GM23338 (cell line): Measurements from ENCODE around the gene MSGN1. TPM values are rescaled to one million over a fixed set of nuclear protein-coding genes. Genes with fewer than 3 reads are reported as not detected.
A peak's percentile ranks its signal among the peaks of the same experiment; 100 is the strongest.

Experiments used
- ATAC-seq: fragments of 200-7000 bp; cut with Tn5 transposase; 3 replicates; pipeline ENCODE4 v1.9.1; 2020
- DNase-seq: peaks from one replicate; pipeline ENCODE4 v3.0.0-alpha.2; 2015; ENCODE audit warnings: low spot score
- H2AFZ ChIP-seq: fragments of 200-600 bp; sonication (generic); 2 replicates; pipeline ENCODE4 v1.8.0; 2016; ENCODE audit warnings: antibody characterized with exemption, mild to moderate bottlenecking, moderate library complexity
- H3F3A ChIP-seq: fragments of 200-600 bp; sonication (generic); replicated peaks from 2 replicates; pipeline ENCODE4 v1.8.0; 2017; ENCODE audit warnings: antibody characterized with exemption, mixed run types, low read depth
- H3K27ac ChIP-seq: fragments of 200-600 bp; sonication (generic); 2 replicates; pipeline ENCODE4 v1.6.1; 2016; ENCODE audit warnings: low read depth
- H3K27me3 ChIP-seq: fragments of 200-600 bp; sonication (generic); 2 replicates; pipeline ENCODE4 v1.8.0; 2016; ENCODE audit warnings: mild to moderate bottlenecking, mixed run types, moderate library complexity; ENCODE audit not compliant: insufficient read depth
- H3K36me3 ChIP-seq: fragments of 200-600 bp; sonication (generic); 2 replicates; pipeline ENCODE4 v1.8.0; 2016; ENCODE audit warnings: mild to moderate bottlenecking; ENCODE audit not compliant: insufficient read depth
- H3K4me1 ChIP-seq: fragments of 200-600 bp; sonication (generic); 2 replicates; pipeline ENCODE4 v1.8.0; 2016; ENCODE audit warnings: mild to moderate bottlenecking, moderate library complexity; ENCODE audit not compliant: insufficient read depth
- H3K4me2 ChIP-seq: fragments of 200-600 bp; sonication (generic); 2 replicates; pipeline ENCODE4 v1.7.1; 2017; ENCODE audit warnings: mixed run types
- H3K4me3 ChIP-seq: fragments of 200-600 bp; sonication (generic); 2 replicates; pipeline ENCODE4 v1.6.1; 2016; ENCODE audit warnings: mixed run types
- H3K79me2 ChIP-seq: fragments of 200-600 bp; sonication (generic); replicated peaks from 2 replicates; pipeline ENCODE4 v1.8.0; 2017; ENCODE audit warnings: mild to moderate bottlenecking; ENCODE audit not compliant: insufficient read depth
- H3K9me2 ChIP-seq: fragments of 200-600 bp; sonication (generic); 2 replicates; pipeline ENCODE4 v1.8.0; 2017; ENCODE audit not compliant: insufficient read depth
- H4K20me1 ChIP-seq: fragments of 200-600 bp; sonication (generic); replicated peaks from 2 replicates; pipeline ENCODE4 v1.8.0; 2017; ENCODE audit warnings: mild to moderate bottlenecking; ENCODE audit not compliant: insufficient read depth
- H3K27ac Mint-ChIP-seq: 2 replicates; pipeline ENCODE4 v1.8.0; 2020; ENCODE audit warnings: inconsistent platforms, mild to moderate bottlenecking, moderate library complexity, mixed read lengths
- H3K27me3 Mint-ChIP-seq: 3 replicates; pipeline ENCODE4 v1.8.0; 2022; ENCODE audit warnings: low read depth, mild to moderate bottlenecking, moderate library complexity, mixed read lengths, inconsistent platforms; ENCODE audit not compliant: insufficient read depth, poor library complexity
- H3K36me3 Mint-ChIP-seq: 3 replicates; pipeline ENCODE4 v1.8.0; 2021; ENCODE audit warnings: low read depth, mild to moderate bottlenecking, inconsistent platforms, moderate library complexity, mixed read lengths
- H3K4me1 Mint-ChIP-seq: 3 replicates; pipeline ENCODE4 v1.8.0; 2020; ENCODE audit warnings: mild to moderate bottlenecking, inconsistent platforms, mixed read lengths
- H3K4me3 Mint-ChIP-seq: 3 replicates; pipeline ENCODE4 v1.8.0; 2021; ENCODE audit warnings: moderate library complexity, mild to moderate bottlenecking, inconsistent platforms, mixed read lengths
- H3K9me3 Mint-ChIP-seq: 3 replicates; pipeline ENCODE4 v1.8.0; 2020; ENCODE audit warnings: moderate library complexity, mild to moderate bottlenecking, inconsistent platforms, mixed read lengths
- CREB1 ChIP-seq: fragments of 250-450 bp; sonication (Bioruptor Pico); IDR thresholded peaks from 2 replicates; pipeline ENCODE4 v1.5.0; 2020; ENCODE audit warnings: low read depth, mild to moderate bottlenecking, moderate library complexity
- CTCF ChIP-seq, 2 experiments: fragments of 200-600 bp in 1 of 2; sonication (generic) in 1 of 2; conservative IDR thresholded peaks; 2 replicates each; pipeline versions ENCODE4 v1.5.1 to v1.6.1; 2016 to 2017; ENCODE audit warnings: antibody characterized with exemption in 2 of 2, low read depth in 2 of 2, mild to moderate bottlenecking in 2 of 2, moderate library complexity in 1 of 2
- ETS1 ChIP-seq: IDR thresholded peaks from 2 replicates; pipeline ENCODE4 v1.6.1; 2016; ENCODE audit warnings: antibody characterized with exemption
- EZH2 ChIP-seq: fragments of 200-600 bp; sonication (generic); IDR thresholded peaks from one replicate; pipeline ENCODE4 v1.8.0; 2017; ENCODE audit warnings: antibody characterized with exemption, mild to moderate bottlenecking, low read depth; ENCODE audit not compliant: unreplicated experiment
- EZH2phosphoT487 ChIP-seq: fragments of 200-600 bp; sonication (generic); IDR thresholded peaks from one replicate; pipeline ENCODE4 v1.8.1; 2018; ENCODE audit warnings: antibody characterized with exemption; ENCODE audit not compliant: unreplicated experiment
- JUNB ChIP-seq: IDR thresholded peaks from one replicate; pipeline ENCODE4 v1.6.1; 2016; ENCODE audit warnings: antibody characterized with exemption; ENCODE audit not compliant: unreplicated experiment
- NANOG ChIP-seq: IDR thresholded peaks from 2 replicates; pipeline ENCODE4 v1.6.1; 2016; ENCODE audit warnings: antibody characterized with exemption, borderline replicate concordance
- POLR2AphosphoS5 ChIP-seq: IDR thresholded peaks from 2 replicates; pipeline ENCODE4 v1.6.1; 2016; ENCODE audit warnings: antibody characterized with exemption, low read depth
- REST ChIP-seq: IDR thresholded peaks from one replicate; pipeline ENCODE4 v1.6.1; 2018; ENCODE audit warnings: antibody characterized with exemption; ENCODE audit not compliant: unreplicated experiment
- STAT1 ChIP-seq: IDR thresholded peaks from one replicate; pipeline ENCODE4 v1.6.1; 2016; ENCODE audit warnings: antibody characterized with exemption; ENCODE audit not compliant: unreplicated experiment
- ZNF114 ChIP-seq: fragments of 250-450 bp; sonication (Bioruptor Pico); IDR thresholded peaks from 2 replicates; pipeline ENCODE4 v1.5.0; 2020; ENCODE audit warnings: mild to moderate bottlenecking, moderate library complexity
- ZNF331 ChIP-seq: fragments of 250-450 bp; sonication (Bioruptor Pico); IDR thresholded peaks from 2 replicates; pipeline ENCODE4 v1.5.0; 2020; ENCODE audit warnings: low read depth, mild to moderate bottlenecking, moderate library complexity
- ZNF462 ChIP-seq: fragments of 250-450 bp; sonication (Bioruptor Pico); IDR thresholded peaks from 2 replicates; pipeline ENCODE4 v1.5.0; 2020; ENCODE audit warnings: mild to moderate bottlenecking, moderate library complexity
- polyA plus RNA-seq: library from polyadenylated mRNA; unstranded; fragments of >200 nt; fragmentation: Nextera tagmentation; extraction: Ambion mirVana; gene quantifications from 2 replicates; pipeline ENCODE4 v1.2.1, GENCODE V29; 2016
- total RNA-seq: library from RNA; depleted of rRNA; stranded (reverse); fragments of >200 nt; shearing (Covaris generic); gene quantifications from 2 replicates; pipeline ENCODE4 v1.2.3, GENCODE V29; 2014

MSGN1 gene
- total and polyA plus RNA-seq, 2 experiments from 2014 or later = not detected

GRCh38 chr2:17793803-17794354 lies 22.4 kb upstream of the MSGN1 start:
- H3K4me1 ChIP-seq = no peaks in the 10 kb centered on the region
- H3K36me3 ChIP-seq = no peaks in the 10 kb centered on the region
- no peaks in the 10 kb centered on the region; the same call in 2 of the 3 replicates for H3K4me1 Mint-ChIP-seq
- H3K4me3 Mint-ChIP-seq = no peak overlapping the region
- no peak overlapping the region for H3K27ac Mint-ChIP-seq
- no peak overlapping the region for H3K4me2 ChIP-seq
- H4K20me1 ChIP-seq = no peaks in the 10 kb centered on the region
- no peaks in the 10 kb centered on the region for H3K27me3 ChIP-seq
- H3K27me3 Mint-ChIP-seq = peaks cover 2% of the 10 kb centered on the region
- no peaks in the 10 kb centered on the region for H3F3A ChIP-seq
- H3K9me3 Mint-ChIP-seq = no peaks in the 10 kb centered on the region
- DNase-seq = no peak
- H3K27ac ChIP-seq = no peak overlapping the region
- H3K9me2 ChIP-seq = no peaks in the 10 kb centered on the region
- H3K79me2 ChIP-seq = no peaks in the 10 kb centered on the region
- H3K36me3 Mint-ChIP-seq = no peaks in the 10 kb centered on the region
- TF ChIP-seq STAT1 = no peak
- no peak for TF ChIP-seq CTCF (conservative IDR thresholded peaks at IDR 0.05; ENCODE audit: low read depth in 2 of 2)
- TF ChIP-seq ZNF462 (CRISPR knock-in tag) = no peak
- TF ChIP-seq POLR2AphosphoS5 = no peak
- TF ChIP-seq JUNB = no peak
- no peak for TF ChIP-seq EZH2
- TF ChIP-seq CREB1 (CRISPR knock-in tag) = no peak
- no peak for TF ChIP-seq NANOG
- no peak for TF ChIP-seq ZNF331
- no peak for TF ChIP-seq ZNF114 (CRISPR knock-in tag)
- TF ChIP-seq REST = no peak
- no peak for TF ChIP-seq ETS1
- no peak for TF ChIP-seq EZH2phosphoT487
- no peak overlapping the region for H3K4me3 ChIP-seq
- ATAC-seq = no peak
- peak overlapping the region; percentile 84; the same call in 1 of the 2 replicates for H2AFZ ChIP-seq
